Esophagus (tissue), 2 donors: ENCODE data around the gene PTPN14. TPM values are rescaled to one million over a fixed set of nuclear protein-coding genes. Genes with fewer than 3 reads are reported as not detected.

ENCODE experiments used
- H3K27ac ChIP-seq, 2 donors: one replicate each; pipeline ENCODE4 v1.5.1; 2013; ENCODE audit warnings: low read depth in 2 of 2, mild to moderate bottlenecking in 2 of 2, inconsistent platforms in 1 of 2, low read length in 1 of 2, moderate library complexity in 1 of 2
- H3K27me3 ChIP-seq, 2 donors: one replicate each; pipeline ENCODE4 v1.6.1; 2013; ENCODE audit warnings: low read length in 2 of 2, control low read depth in 1 of 2, mild to moderate bottlenecking in 1 of 2; ENCODE audit not compliant: insufficient read depth in 2 of 2, control insufficient read depth in 1 of 2
- H3K36me3 ChIP-seq, 2 donors: one replicate each; pipeline ENCODE4 v1.6.1; 2013; ENCODE audit warnings: low read length in 1 of 2; ENCODE audit not compliant: control insufficient read depth in 2 of 2, insufficient read depth in 2 of 2
- H3K4me1 ChIP-seq, 2 donors: one replicate each; pipeline ENCODE4 v1.6.1; 2013; ENCODE audit warnings: low read length in 1 of 2; ENCODE audit not compliant: control insufficient read depth in 2 of 2, insufficient read depth in 2 of 2
- H3K4me3 ChIP-seq, 2 donors: one replicate each; pipeline ENCODE4 v1.5.1; 2013; ENCODE audit warnings: low read length in 2 of 2, mild to moderate bottlenecking in 2 of 2, low read depth in 1 of 2, moderate library complexity in 1 of 2
- H3K9me3 ChIP-seq, 2 donors: one replicate each; pipeline ENCODE4 v1.6.1; 2013; ENCODE audit warnings: mild to moderate bottlenecking in 2 of 2, low read depth in 1 of 2, low read length in 1 of 2, moderate library complexity in 1 of 2; ENCODE audit not compliant: control insufficient read depth in 2 of 2, insufficient read depth in 1 of 2
- WGBS, 2 donors: extraction: QIAGEN DNeasy Blood & Tissue Kit; methylation state at CpG; one replicate each; pipeline ENCODE4 v1.1.7; 2013; 5-methylcytosine and 5-hydroxymethylcytosine counted together
- polyA plus RNA-seq, 2 donors: library from polyadenylated mRNA; stranded (reverse); fragments of 200-250 nt; gene quantifications; one replicate each; pipeline ENCODE4 v1.2.3, GENCODE V29; 2013
- donor health status: healthy with polysubstance abuse.
- donor health status: Bipolar disorder and iron deficiency.

Gene PTPN14
- polyA plus RNA-seq, 2 donors = 2.4 to 4.1 TPM

- no peak overlapping the region for H3K27ac ChIP-seq
- no peaks in the 10 kb centered on the region for H3K27me3 ChIP-seq
- no peak overlapping the region for H3K4me3 ChIP-seq
- peaks cover 0 to 3% of the 10 kb centered on the region in 2 donors for H3K36me3 ChIP-seq
- H3K4me1 ChIP-seq = no peaks in the 10 kb centered on the region
- 56% methylated on average over 2 of the region's 2 CpGs for WGBS, 2 donors
- H3K9me3 ChIP-seq = no peaks in the 10 kb centered on the region
Measured at GRCh38 chr1:214463596-214463995, 87.8 kb downstream of the PTPN14 start.

DNA sequence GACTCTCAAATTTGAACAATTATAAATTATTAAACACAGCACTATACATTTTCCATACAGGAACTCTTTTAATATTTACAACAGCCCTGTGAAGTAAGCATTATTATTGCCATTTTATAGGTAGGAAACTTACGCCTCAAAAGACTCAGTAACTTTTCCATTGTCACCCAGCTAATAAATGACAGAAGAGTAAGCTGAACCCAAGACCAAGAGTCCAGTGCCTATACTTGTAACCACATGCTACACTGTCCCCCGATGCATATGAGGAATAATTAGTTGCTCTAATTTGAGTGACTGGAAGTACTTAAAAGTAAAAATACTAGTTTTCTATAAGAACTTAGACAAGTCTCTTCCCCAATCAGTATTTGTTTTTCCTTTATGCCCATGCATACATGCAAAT is 88.5 kb downstream of the PTPN14 start:
- H3K36me3 ChIP-seq = peaks cover 0 to 3% of the 10 kb centered on the region in 2 donors
- H3K27me3 ChIP-seq = no peaks in the 10 kb centered on the region
- WGBS, 2 donors = 88 to 92% methylated on average over 2 of the region's 2 CpGs

GRCh38 chr1:214461305-214461704 is 90.1 kb downstream of the PTPN14 start:
- WGBS, 2 donors = 88 to 91% methylated on average over 4 of the region's 4 CpGs
- H3K36me3 ChIP-seq = peaks cover 0 to 3% of the 10 kb centered on the region in 2 donors
- H3K9me3 ChIP-seq = no peaks in the 10 kb centered on the region
- H3K4me3 ChIP-seq = no peak overlapping the region
- H3K27ac ChIP-seq = no peak overlapping the region
- H3K4me1 ChIP-seq = no peaks in the 10 kb centered on the region
- no peaks in the 10 kb centered on the region for H3K27me3 ChIP-seq

More for the DNA sequence above, 88.5 kb downstream of the PTPN14 start:
- no peak overlapping the region for H3K4me3 ChIP-seq
- H3K27ac ChIP-seq = no peak overlapping the region
- H3K9me3 ChIP-seq = no peaks in the 10 kb centered on the region
- H3K4me1 ChIP-seq = no peaks in the 10 kb centered on the region

- WGBS, 2 donors = 43 to 70% methylated on average over 2 of the region's 2 CpGs
- Histone ChIP-seq H3K27me3 (no peaks in the 10 kb centered on the region), H3K4me1 (no peaks in the 10 kb centered on the region), H3K27ac (no peak overlapping the region), H3K36me3 (peaks cover 0 to 3% of the 10 kb centered on the region in 2 donors), H3K9me3 (no peaks in the 10 kb centered on the region), H3K4me3 (no peak overlapping the region)
Measured at GRCh38 chr1:214460304-214460916, 91.0 kb downstream of the PTPN14 start.

- 79 to 89% methylated on average over 3 of the region's 3 CpGs for WGBS, 2 donors
- peaks cover 0 to 3% of the 10 kb centered on the region in 2 donors for H3K36me3 ChIP-seq
- no peak overlapping the region for H3K27ac ChIP-seq
- no peaks in the 10 kb centered on the region for H3K4me1 ChIP-seq
- H3K27me3 ChIP-seq = no peaks in the 10 kb centered on the region
- no peak overlapping the region for H3K4me3 ChIP-seq
- H3K9me3 ChIP-seq = no peaks in the 10 kb centered on the region
Measured at GRCh38 chr1:214459895-214460294, 91.5 kb downstream of the PTPN14 start.

GRCh38 chr1:214458541-214458940 is 92.9 kb downstream of the PTPN14 start:
- no peak overlapping the region for H3K27ac ChIP-seq
- WGBS, 2 donors = 41 to 47% methylated on average over 1 of the region's 1 CpG
- no peaks in the 10 kb centered on the region for H3K9me3 ChIP-seq
- no peaks in the 10 kb centered on the region for H3K36me3 ChIP-seq
- no peaks in the 10 kb centered on the region for H3K4me1 ChIP-seq
- no peaks in the 10 kb centered on the region for H3K27me3 ChIP-seq
- no peak overlapping the region for H3K4me3 ChIP-seq

GRCh38 chr1:214455971-214456867 is 95.2 kb downstream of the PTPN14 start:
- Histone ChIP-seq H3K4me1 (peaks cover 2 to 5% of the 10 kb centered on the region in 2 donors), H3K27me3 (no peaks in the 10 kb centered on the region), H3K9me3 (no peaks in the 10 kb centered on the region), H3K36me3 (no peaks in the 10 kb centered on the region), H3K27ac (no peak overlapping the region), H3K4me3 (no peak overlapping the region)
- 56 to 68% methylated on average over 6 of the region's 6 CpGs for WGBS, 2 donors

DNA sequence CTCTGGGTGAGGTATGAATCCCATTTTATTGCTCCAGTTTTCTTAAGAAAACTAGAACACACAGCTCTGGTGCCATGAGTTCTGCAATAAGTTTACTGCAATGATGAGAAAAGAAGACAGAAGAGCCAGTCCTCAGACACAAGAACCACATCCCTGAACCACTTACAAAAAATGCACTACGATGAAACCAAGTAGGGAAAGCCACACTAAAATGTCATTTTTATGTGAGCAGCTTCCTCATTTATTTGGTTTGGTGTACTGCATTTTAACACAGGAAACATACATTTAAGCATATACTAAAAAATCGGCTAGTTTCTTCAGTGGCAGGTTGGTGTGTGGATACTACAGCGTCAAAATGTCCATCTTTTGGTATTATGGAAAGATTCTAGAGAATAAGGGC is 95.9 kb downstream of the PTPN14 start:
- no peak overlapping the region for H3K4me3 ChIP-seq
- peaks cover 2 to 5% of the 10 kb centered on the region in 2 donors for H3K4me1 ChIP-seq
- H3K36me3 ChIP-seq = no peaks in the 10 kb centered on the region
- no peaks in the 10 kb centered on the region for H3K9me3 ChIP-seq
- H3K27ac ChIP-seq = no peak overlapping the region
- H3K27me3 ChIP-seq = no peaks in the 10 kb centered on the region
- WGBS, 2 donors = 77 to 81% methylated on average over 3 of the region's 3 CpGs

GRCh38 chr1:214454569-214455396 is 96.6 kb downstream of the PTPN14 start:
- H3K4me1 ChIP-seq = peaks cover 2 to 5% of the 10 kb centered on the region in 2 donors
- no peak overlapping the region for H3K4me3 ChIP-seq
- H3K27me3 ChIP-seq = no peaks in the 10 kb centered on the region
- H3K27ac ChIP-seq = peak overlapping the region in 1 of 2 donors; percentile 4
- no peaks in the 10 kb centered on the region for H3K36me3 ChIP-seq
- H3K9me3 ChIP-seq = no peaks in the 10 kb centered on the region
- 23 to 25% methylated on average over 3 of the region's 3 CpGs for WGBS, 2 donors
